Testis (tissue), 2 donors: ENCODE results near the gene MT1B.

Source experiments
- POLR2A ChIP-seq: fragments of 450-650 bp; IDR thresholded peaks from one replicate; pipeline ENCODE4 v1.6.1; 2017; ENCODE audit warnings: antibody characterized with exemption, mild to moderate bottlenecking, moderate library complexity
- TF ChIP-seq, protein P1 (sequence below), 3 experiments: fragments of 450-650 bp in 2 of 3; fragments of 200-600 bp in 1 of 3; sonication (generic) in 1 of 3; IDR thresholded peaks; one replicate each; pipeline ENCODE4 v1.5.1; 2016 to 2019; ENCODE audit warnings: antibody characterized with exemption in 3 of 3, mild to moderate bottlenecking in 2 of 3, moderate library complexity in 1 of 3

DNA sequence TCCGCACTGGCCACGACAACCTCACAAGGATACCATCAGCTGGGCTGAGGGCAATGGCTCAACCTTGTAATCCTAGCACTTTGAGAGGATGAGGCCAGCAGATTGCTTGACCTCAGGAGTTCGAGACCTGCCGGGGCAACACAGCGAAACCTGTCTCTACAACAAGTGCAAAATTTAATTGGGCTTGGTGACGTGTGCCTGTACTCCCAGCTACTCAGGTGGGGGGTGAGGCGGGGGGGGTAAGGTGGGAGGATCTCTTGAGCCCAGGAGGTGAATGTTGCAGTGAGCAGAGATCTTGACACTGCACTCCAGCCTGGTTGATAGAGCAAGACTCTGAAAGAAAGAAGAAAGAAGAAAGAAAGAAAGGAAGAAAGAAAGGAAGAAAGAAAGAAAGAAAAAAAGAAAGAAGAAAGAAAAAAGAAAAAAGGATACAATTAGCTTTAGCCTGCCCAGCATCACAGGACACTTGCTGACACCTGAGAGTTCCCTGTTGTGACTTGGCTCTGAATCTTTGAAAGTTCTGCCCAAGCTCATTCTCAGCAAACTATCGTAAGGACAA lies 31.3 kb upstream of the MT1B start:
- TF ChIP-seq, protein P1, sequence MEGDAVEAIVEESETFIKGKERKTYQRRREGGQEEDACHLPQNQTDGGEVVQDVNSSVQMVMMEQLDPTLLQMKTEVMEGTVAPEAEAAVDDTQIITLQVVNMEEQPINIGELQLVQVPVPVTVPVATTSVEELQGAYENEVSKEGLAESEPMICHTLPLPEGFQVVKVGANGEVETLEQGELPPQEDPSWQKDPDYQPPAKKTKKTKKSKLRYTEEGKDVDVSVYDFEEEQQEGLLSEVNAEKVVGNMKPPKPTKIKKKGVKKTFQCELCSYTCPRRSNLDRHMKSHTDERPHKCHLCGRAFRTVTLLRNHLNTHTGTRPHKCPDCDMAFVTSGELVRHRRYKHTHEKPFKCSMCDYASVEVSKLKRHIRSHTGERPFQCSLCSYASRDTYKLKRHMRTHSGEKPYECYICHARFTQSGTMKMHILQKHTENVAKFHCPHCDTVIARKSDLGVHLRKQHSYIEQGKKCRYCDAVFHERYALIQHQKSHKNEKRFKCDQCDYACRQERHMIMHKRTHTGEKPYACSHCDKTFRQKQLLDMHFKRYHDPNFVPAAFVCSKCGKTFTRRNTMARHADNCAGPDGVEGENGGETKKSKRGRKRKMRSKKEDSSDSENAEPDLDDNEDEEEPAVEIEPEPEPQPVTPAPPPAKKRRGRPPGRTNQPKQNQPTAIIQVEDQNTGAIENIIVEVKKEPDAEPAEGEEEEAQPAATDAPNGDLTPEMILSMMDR (IDR thresholded peaks at IDR 0.05), result no peak
- TF ChIP-seq POLR2A, result no peak
